WTC11 (cell line): Measurements from ENCODE around the gene TIMM10B.

Source experiments
- AFF4 ChIP-seq: sonication (generic); formaldehyde crosslinking; IDR thresholded peaks from 2 replicates; pipeline ENCODE4 v1.8.1; 2023; ENCODE audit warnings: mild to moderate bottlenecking, missing genetic modification reagents, borderline replicate concordance
- CBFB ChIP-seq: sonication (generic); formaldehyde crosslinking; IDR thresholded peaks from 2 replicates; pipeline ENCODE4 v1.8.1; 2022; ENCODE audit warnings: mild to moderate bottlenecking, low read depth, missing genetic modification reagents
- CREB1 ChIP-seq: sonication (generic); formaldehyde crosslinking; IDR thresholded peaks from 2 replicates; pipeline ENCODE4 v1.8.0; 2023; ENCODE audit warnings: mild to moderate bottlenecking, missing genetic modification reagents
- CTCF ChIP-seq: fragments of 200-600 bp; IDR thresholded peaks from 2 replicates; pipeline ENCODE4 v1.8.0; 2022; ENCODE audit warnings: antibody characterized with exemption
- IRF2 ChIP-seq: sonication (generic); formaldehyde crosslinking; IDR thresholded peaks from 2 replicates; pipeline ENCODE4 v1.8.0; 2022; ENCODE audit warnings: low read depth, missing genetic modification reagents, borderline replicate concordance
- MAX ChIP-seq: sonication (generic); formaldehyde crosslinking; IDR thresholded peaks from 2 replicates; pipeline ENCODE4 v1.8.0; 2022; ENCODE audit warnings: mild to moderate bottlenecking, missing genetic modification reagents
- MYBL2 ChIP-seq: sonication (generic); formaldehyde crosslinking; IDR thresholded peaks from 2 replicates; pipeline ENCODE4 v1.8.1; 2023; ENCODE audit warnings: mild to moderate bottlenecking, moderate library complexity, missing genetic modification reagents
- NFE2L1 ChIP-seq: sonication (generic); formaldehyde crosslinking; IDR thresholded peaks from 2 replicates; pipeline ENCODE4 v1.8.1; 2023; ENCODE audit warnings: missing genetic modification reagents
- ZNF121 ChIP-seq: sonication (generic); formaldehyde crosslinking; IDR thresholded peaks from 2 replicates; pipeline ENCODE4 v1.8.0; 2023; ENCODE audit warnings: missing genetic modification reagents

GRCh38 chr11:6475936-6476335 lies 5.4 kb upstream of the TIMM10B start:
- TF ChIP-seq NFE2L1 (no peak), CTCF (no peak), MAX (CRISPR knock-in tag) (no peak), CREB1 (no peak), MYBL2 (no peak), CBFB (CRISPR knock-in tag) (no peak), ZNF121 (no peak), IRF2 (CRISPR knock-in tag) (no peak), AFF4 (CRISPR knock-in tag) (no peak)
